Measurements from ENCODE around the gene LPCAT4. TPM values are rescaled to one million over a fixed set of nuclear protein-coding genes. Genes with fewer than 3 reads are reported as not detected.

LPCAT4 gene
- total and polyA plus RNA-seq, 2 of the 8 experiments (the other 6 are each of a cell fraction or from before 2014, with no cell fraction given) = 69.3 to 109 TPM

GRCh38 chr15:34349769-34350168 is 17.2 kb downstream of the LPCAT4 start:
- H3K14ac ChIP-seq (ENCODE audit: insufficient read length) = no peak overlapping the region
- no peaks in the 10 kb centered on the region for H3K79me2 ChIP-seq (ENCODE audit: control insufficient read depth in 1 of 2, insufficient read depth in 2 of 2, low read length in 2 of 2)
- H3K56ac ChIP-seq (replicated peaks; ENCODE audit: insufficient read length, low read depth, low read length) = no peak overlapping the region
- no peaks in the 10 kb centered on the region for H3K27me3 ChIP-seq (replicated peaks in 1 of 4; ENCODE audit: control insufficient read depth in 3 of 4, extremely low read depth in 1 of 4, insufficient read depth in 3 of 4, low read length in 3 of 4)
- no peak overlapping the region for H3K18ac ChIP-seq (ENCODE audit: extremely low read depth, low read length)
- no peak overlapping the region for H2BK5ac ChIP-seq (ENCODE audit: low read depth, low read length)
- DNase-seq (ENCODE audit: low read depth in 1 of 2, low spot score in 2 of 2) (no peak), FAIRE-seq (no peak)
- H3K36me3 ChIP-seq (ENCODE audit: control insufficient read depth in 2 of 4, insufficient read depth in 4 of 4, low read length in 3 of 4) = peaks cover 0 to under 1% (median 0%) of the 10 kb centered on the region in 4 experiments; a peak in 2 of 8 replicates
- H3K4me3 ChIP-seq (ENCODE audit: extremely low read depth in 1 of 4, insufficient read depth in 2 of 4, low read depth in 3 of 4, low read length in 4 of 4) = no peak overlapping the region
- H3K27ac ChIP-seq (ENCODE audit: low read depth, low read length) = no peak overlapping the region
- H4K20me1 ChIP-seq (replicated peaks in 1 of 2; ENCODE audit: control insufficient read depth in 1 of 2, insufficient read depth in 2 of 2, low read length in 2 of 2) = peaks cover 0 to 4% of the 10 kb centered on the region in 2 experiments
- H3K4ac ChIP-seq (replicated peaks; ENCODE audit: insufficient read length, low read depth, low read length) = no peak overlapping the region
- no peak overlapping the region for H2AK5ac ChIP-seq (ENCODE audit: low read depth, low read length)
- no peak overlapping the region for H3K4me2 ChIP-seq (ENCODE audit: insufficient read depth in 1 of 2, low read depth in 2 of 2, low read length in 2 of 2)
- H2BK15ac ChIP-seq (ENCODE audit: low read length) = no peak overlapping the region
- no peak overlapping the region for H2BK20ac ChIP-seq (ENCODE audit: low read length)
- TF ChIP-seq EGR1 (IDR thresholded peaks at IDR 0.05; ENCODE audit: borderline replicate concordance, low read depth, low read length) (no peak), GABPA (IDR thresholded peaks at IDR 0.05; ENCODE audit: borderline replicate concordance, insufficient read depth, low read length) (no peak), BCL11A (IDR thresholded peaks at IDR 0.05; ENCODE audit: low read depth in 2 of 2, low read length in 2 of 2) (no peak), RBBP5 (IDR thresholded peaks at IDR 0.05; ENCODE audit: borderline replicate concordance, low read depth, low read length) (no peak), EP300 (IDR thresholded peaks at IDR 0.05; ENCODE audit: borderline replicate concordance in 1 of 2, low read depth in 2 of 2, low read length in 2 of 2) (no peak), SP1 (IDR thresholded peaks at IDR 0.05; ENCODE audit: low read depth, low read length) (no peak)
- TF ChIP-seq, protein P1, sequence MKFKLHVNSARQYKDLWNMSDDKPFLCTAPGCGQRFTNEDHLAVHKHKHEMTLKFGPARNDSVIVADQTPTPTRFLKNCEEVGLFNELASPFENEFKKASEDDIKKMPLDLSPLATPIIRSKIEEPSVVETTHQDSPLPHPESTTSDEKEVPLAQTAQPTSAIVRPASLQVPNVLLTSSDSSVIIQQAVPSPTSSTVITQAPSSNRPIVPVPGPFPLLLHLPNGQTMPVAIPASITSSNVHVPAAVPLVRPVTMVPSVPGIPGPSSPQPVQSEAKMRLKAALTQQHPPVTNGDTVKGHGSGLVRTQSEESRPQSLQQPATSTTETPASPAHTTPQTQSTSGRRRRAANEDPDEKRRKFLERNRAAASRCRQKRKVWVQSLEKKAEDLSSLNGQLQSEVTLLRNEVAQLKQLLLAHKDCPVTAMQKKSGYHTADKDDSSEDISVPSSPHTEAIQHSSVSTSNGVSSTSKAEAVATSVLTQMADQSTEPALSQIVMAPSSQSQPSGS (IDR thresholded peaks at IDR 0.05; ENCODE audit: low read length) = no peak
- POLR2A ChIA-PET (ENCODE audit: partially characterized antibody) = interaction anchor here (1.4 kb wide), 1 partner anchor 10 kb away, joined by 4 read pairs; no protein-coding TSS in a partner anchor
- no peaks in the 10 kb centered on the region for H3K79me1 ChIP-seq (ENCODE audit: low read depth, low read length)
- H2AFZ ChIP-seq (ENCODE audit: low read length) = no peak overlapping the region
- H3K9ac ChIP-seq (replicated peaks in 1 of 4; ENCODE audit: extremely low read depth in 1 of 4, low read depth in 3 of 4, low read length in 3 of 4) = no peak overlapping the region
- CTCF ChIA-PET (ENCODE audit: partially characterized antibody) = interaction anchor here (1.4 kb wide), 1 partner anchor 9 kb away, joined by 4 read pairs; no protein-coding TSS in a partner anchor
- 90% methylated on average over 4 of the region's 4 CpGs; no CpG with 5 or more reads in 1 of the 2 experiments for WGBS, 2 experiments (ENCODE audit: extremely low coverage in 1 of 2, insufficient coverage in 1 of 2, insufficient read length in 1 of 2, insufficient replicate concordance in 2 of 2, low coverage in 1 of 2, low lambda C conversion rate in 2 of 2, missing lambda C conversion rate in 1 of 2)
- no peak overlapping the region for H4K8ac ChIP-seq (ENCODE audit: extremely low read depth, insufficient read depth, low read length)
- H3K23ac ChIP-seq (ENCODE audit: insufficient read length) = no peak overlapping the region
- peaks cover 8 to 14% (median 11%) of the 10 kb centered on the region in 4 experiments; a peak in 6 of 7 replicates for H3K4me1 ChIP-seq (replicated peaks in 1 of 4; ENCODE audit: control insufficient read depth in 3 of 4, insufficient read depth in 4 of 4, low read length in 3 of 4)
- H2BK120ac ChIP-seq (replicated peaks; ENCODE audit: low read depth, low read length) = no peak overlapping the region
- H2BK12ac ChIP-seq (ENCODE audit: low read depth, low read length) = no peak overlapping the region
- H4K91ac ChIP-seq (replicated peaks; ENCODE audit: insufficient read length, low read length) = no peak overlapping the region
- no peaks in the 10 kb centered on the region for H3K9me3 ChIP-seq (ENCODE audit: insufficient read depth in 2 of 2, low read depth in 1 of 2, low read length in 1 of 2)
- H3K23me2 ChIP-seq (ENCODE audit: low read depth, low read length) = no peaks in the 10 kb centered on the region
- H4K5ac ChIP-seq (ENCODE audit: insufficient read length, low read depth, low read length) = no peak overlapping the region

Measured in H1 (cell line).